HG02970 (cell line): ENCODE measurements around the gene LTBP1.
"Not testable (repeated sequence)": the region's sequence is repeated elsewhere in the genome, so short reads cannot be mapped to it uniquely, and the experiment has no call there.

ENCODE experiments used
- ATAC-seq: cut with Tn5 transposase; IDR thresholded peaks from one replicate; pipeline ENCODE4 v1.9.1; 2021; ENCODE audit warnings: mild to moderate bottlenecking, moderate library complexity, moderate number of reproducible peaks; ENCODE audit not compliant: unreplicated experiment, low FRiP score

The LTBP1 gene

DNA sequence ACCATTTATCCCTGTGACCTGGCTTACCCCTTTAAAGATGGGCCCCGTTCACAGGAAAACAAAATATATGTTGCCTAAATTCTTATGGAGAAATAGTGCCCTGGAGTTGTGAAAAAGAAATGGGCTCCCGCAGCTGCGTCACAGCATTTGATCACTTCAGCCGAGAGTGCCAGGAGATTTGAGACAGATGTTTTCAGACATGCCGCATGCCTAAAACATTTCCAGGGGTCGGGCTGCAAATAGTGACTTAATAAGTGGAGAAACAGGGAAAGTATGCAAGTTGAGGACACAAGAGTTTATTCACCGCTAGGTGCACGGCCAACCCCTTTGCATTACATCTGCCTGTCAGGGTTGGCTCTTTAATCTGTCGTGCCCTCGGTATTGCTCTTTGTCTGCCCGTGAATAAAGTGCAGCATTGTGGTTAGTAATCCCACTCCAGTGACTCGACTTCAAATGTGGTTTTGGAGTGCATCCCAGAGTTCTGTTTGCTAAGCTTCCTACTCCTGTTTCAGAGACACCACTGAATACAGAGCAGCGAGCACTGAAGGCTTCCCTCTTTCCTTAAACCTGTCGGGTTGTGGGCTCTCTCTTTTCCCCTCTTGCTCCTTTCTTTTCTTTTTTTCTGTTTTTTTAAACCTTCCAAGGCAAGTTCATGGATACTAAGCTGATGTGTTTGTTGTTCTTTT lies 187.5 kb downstream of the LTBP1 start:
- no peak for ATAC-seq

GRCh38 chr2:33134791-33135560 lies 188.2 kb downstream of the LTBP1 start:
- no peak for ATAC-seq

DNA sequence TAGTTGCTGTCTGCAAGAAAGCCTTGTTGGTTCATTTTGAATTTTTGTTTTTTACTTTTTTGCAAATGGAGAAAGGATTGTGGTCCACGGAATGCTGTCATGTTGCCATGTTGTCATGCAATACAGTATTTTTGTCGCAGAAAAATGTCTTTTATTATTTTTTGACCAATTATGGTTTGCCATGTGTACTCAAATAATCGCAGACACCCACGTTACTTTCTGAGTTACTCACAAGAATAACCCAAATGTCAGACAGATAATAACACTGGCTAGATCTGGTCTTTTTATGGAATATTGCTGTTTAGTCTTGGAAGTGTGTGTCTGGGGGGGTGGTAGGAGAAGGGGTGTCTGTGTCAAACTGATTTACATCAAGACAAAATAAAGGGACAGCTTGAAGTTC lies 188.9 kb downstream of the LTBP1 start:
- ATAC-seq, result no peak

- ATAC-seq, result no peak
These were observed 189.3 kb downstream of the LTBP1 start for GRCh38 chr2:33136056-33136455.

- no peak for ATAC-seq
These were observed 189.8 kb downstream of the LTBP1 start for GRCh38 chr2:33136566-33136965.

GRCh38 chr2:33137331-33137730 lies 190.6 kb downstream of the LTBP1 start:
- no peak for ATAC-seq

GRCh38 chr2:33139949-33140348 lies 193.2 kb downstream of the LTBP1 start:
- ATAC-seq, result no peak

GRCh38 chr2:33141476-33141875 lies 194.7 kb downstream of the LTBP1 start:
- ATAC-seq, result no peak

DNA sequence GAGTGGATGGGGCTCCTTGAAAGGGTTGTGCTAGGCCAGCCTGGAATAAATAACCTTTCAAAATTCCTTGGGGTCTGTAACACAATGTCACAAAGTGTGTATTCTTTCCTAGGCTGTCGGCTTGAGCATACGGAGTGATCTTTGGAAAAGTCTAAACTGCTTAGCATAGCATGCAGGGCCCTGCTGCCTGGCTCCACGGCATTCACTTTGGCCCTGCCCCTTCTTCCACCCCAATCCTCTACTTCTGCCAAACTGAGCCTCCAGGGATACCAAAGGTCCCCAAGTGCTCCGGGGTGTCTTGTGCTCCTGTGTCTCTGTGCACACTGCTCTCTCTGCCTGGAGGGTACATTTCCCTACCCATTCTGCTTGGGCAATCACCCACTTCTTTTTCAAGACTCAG lies 196.1 kb downstream of the LTBP1 start:
- ATAC-seq, result no peak

DNA sequence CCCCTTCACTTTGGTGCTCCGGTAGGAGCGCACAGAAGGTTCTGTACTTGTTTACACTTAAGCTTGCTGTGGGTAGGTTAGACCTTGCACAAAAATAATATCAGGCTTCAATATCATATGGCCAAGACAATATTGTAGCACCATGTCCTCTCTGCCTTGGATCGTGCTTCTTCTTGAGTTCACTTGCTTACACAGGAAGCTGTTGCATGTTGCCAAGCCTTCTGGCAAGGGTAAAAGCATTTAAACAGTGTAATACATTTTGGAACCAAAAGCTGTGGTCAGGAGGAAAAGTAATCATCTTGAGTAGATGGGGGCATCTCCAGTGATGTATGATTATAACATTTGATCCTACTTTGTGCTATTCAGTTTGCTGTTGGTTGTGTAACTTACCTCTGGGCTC lies 197.5 kb downstream of the LTBP1 start:
- ATAC-seq, result no peak

DNA sequence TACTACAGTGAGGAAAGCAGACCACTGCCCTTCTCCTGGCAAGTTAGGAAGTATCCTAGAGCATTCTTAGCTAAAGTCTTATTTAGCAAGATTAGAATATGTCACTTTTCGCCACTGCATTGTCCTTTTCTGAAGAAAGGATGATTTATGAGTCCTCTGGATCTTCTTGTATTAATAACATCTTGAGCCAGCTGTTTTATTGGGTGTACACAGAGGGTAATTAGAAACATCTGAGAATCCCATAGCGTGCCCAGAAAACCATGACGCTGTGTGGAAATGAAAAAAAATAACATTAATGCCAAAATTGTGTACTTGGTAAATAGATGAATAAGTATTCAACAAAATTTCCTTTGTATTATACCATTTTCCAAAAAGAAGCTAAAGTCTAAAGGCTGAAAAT lies 198.7 kb downstream of the LTBP1 start:
- no peak for ATAC-seq

DNA sequence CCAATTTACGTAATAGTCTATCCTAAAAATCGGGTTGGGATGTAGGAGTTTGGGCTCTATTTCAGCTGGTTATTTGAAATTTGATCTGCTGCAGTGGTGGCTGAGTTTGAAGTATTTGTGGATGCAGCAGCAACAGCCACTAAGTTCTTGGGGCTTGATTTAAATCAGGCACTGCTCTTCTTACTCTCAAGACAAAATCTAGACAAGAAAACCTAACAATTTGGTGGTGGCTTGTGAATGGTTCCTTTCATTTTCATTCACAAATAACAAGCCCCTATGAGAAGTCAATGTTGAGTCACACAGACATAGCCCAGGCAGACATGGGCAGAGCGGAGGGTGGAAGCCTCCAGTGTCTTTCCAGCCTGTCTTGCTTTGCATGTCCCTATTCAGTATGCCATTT lies 199.3 kb downstream of the LTBP1 start:
- no peak for ATAC-seq

DNA sequence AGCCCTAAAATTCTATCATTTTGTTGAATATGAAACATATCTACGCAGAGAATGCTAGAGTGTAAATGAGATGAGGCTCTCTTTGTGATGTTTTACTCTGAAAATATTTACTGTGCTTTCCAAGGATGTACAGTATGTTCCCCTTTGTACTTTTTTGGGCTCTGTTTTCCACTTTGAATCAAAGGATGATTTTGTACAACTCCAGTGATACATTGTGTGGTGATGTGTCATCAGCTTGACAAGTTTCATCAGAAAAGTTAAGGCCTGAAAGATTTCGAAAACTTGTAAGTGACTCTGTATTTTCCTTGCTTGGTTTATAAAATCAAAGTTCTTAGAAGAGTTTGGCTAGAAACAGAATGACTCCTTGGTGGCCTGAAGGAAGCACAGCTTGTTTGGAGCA lies 206.3 kb downstream of the LTBP1 start:
- ATAC-seq, result no peak

GRCh38 chr2:33158482-33159003 lies 211.8 kb downstream of the LTBP1 start:
- ATAC-seq, result no peak

DNA sequence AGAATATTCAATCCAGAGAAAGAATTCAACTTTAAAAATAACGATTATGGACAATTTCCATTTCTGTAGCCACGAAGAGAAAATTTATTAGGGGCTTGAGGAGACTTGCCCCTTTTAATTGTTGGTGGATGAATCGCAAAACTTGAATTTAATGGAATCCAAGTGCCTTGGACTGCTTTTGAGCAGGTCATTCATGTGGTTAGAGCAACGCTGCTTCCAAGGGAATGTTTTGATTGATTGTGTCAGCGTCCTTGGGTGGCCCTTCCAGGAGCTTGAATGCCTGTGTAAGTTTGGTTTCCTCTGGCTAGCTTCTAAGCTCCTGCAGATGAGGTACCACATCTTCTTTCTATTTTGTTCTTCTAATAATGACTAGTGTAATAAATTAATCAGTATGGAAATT lies 213.4 kb downstream of the LTBP1 start:
- no peak for ATAC-seq

- no peak for ATAC-seq
These were observed 219.6 kb downstream of the LTBP1 start for GRCh38 chr2:33166287-33166881.

DNA sequence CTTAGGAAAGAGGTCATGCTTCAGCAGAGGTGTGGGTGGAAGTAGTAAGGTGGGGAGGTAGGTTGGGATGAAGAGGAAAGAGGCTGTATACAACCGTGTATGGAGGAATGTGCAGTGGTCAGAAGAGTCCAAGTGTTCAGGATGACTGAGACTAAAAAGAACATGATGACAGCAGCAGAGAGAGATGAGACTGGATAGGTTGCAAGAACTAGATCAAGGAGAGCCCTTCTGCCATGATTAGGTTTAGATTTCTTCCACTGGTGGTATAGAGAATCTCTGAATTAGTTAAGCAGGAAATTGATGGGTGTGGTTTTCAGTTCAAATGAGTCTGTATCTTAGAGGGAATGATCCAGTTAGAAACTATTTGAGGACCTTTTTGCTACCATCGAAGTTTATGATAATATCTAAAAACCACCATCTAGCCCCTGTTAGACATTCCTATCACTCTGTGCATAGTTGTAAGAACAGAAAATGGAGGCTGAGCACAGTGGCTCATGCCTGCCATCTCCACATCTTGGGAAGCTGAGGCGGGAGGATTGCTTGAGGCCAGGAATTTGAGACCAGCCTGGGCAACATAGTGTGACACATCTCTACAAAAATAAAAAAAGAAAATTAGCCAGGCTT lies 221.0 kb downstream of the LTBP1 start:
- no peak for ATAC-seq

GRCh38 chr2:33168425-33168824 lies 221.7 kb downstream of the LTBP1 start:
- ATAC-seq, result no peak

GRCh38 chr2:33168922-33169321 lies 222.2 kb downstream of the LTBP1 start:
- ATAC-seq, result no peak

- ATAC-seq, result not testable (repeated sequence)
These were observed 223.5 kb downstream of the LTBP1 start for GRCh38 chr2:33170251-33170650.

DNA sequence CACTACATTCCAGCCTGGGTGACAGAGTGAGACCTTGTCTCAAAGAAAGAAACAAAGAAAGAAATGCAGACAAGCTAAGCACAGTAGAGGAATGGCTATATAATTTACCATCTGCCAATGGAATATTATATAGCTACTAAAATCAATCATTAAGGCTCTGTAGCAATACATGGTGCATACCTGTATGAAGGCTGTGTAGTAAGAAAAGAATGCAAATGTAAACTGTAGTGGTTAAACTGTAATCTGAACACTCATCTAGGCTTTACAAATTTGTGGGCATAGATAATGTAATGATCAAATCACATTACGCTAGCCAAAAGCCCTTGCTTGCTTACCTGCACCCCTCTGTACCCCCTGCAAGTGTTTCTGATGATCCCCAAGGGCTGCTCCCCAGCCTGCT lies 230.9 kb downstream of the LTBP1 start:
- no peak for ATAC-seq
